Testis (tissue), 3 donors: ENCODE measurements around the gene ZSWIM6. TPM values are rescaled to one million over a fixed set of nuclear protein-coding genes. Genes with fewer than 3 reads are reported as not detected.

Source experiments
- DNase-seq: peaks from one replicate; pipeline ENCODE4 v3.0.0-alpha.2; 2019
- H3K27ac ChIP-seq, 2 donors: fragments of 200-600 bp; sonication (generic); one replicate each; pipeline ENCODE4 v1.5.1; 2019
- H3K27me3 ChIP-seq: fragments of 200-600 bp; sonication (generic); one replicate; pipeline ENCODE4 v1.5.1; 2019
- H3K36me3 ChIP-seq: fragments of 200-600 bp; sonication (generic); one replicate; pipeline ENCODE4 v1.5.1; 2017; ENCODE audit warnings: low read depth; ENCODE audit errors: missing control alignments
- H3K4me1 ChIP-seq: fragments of 200-600 bp; sonication (generic); one replicate; pipeline ENCODE4 v1.5.1; 2019
- H3K4me3 ChIP-seq, 2 donors: fragments of 200-600 bp; sonication (generic); one replicate each; pipeline ENCODE4 v1.5.1; 2017 to 2019
- H3K9me3 ChIP-seq: fragments of 200-600 bp; sonication (generic); one replicate; pipeline ENCODE4 v1.5.1; 2017
- POLR2A ChIP-seq: fragments of 450-650 bp; IDR thresholded peaks from one replicate; pipeline ENCODE4 v1.6.1; 2017; ENCODE audit warnings: antibody characterized with exemption, mild to moderate bottlenecking, moderate library complexity
- WGBS, 2 donors: methylation state at CpG; one replicate each; pipeline ENCODE4 v1.1.5; 2018; 5-methylcytosine and 5-hydroxymethylcytosine counted together
- intact Hi-C: fragments of 100-400 bp; cut with DNase I; formaldehyde crosslinking; loops from one replicate; pipeline ENCODE4 v1.15.1; 2023; ENCODE audit warnings: low total_unique reads
- polyA plus RNA-seq: library from polyadenylated mRNA; stranded (reverse); fragments of 350-450 nt; fragmentation: Illumina TruSeq; extraction: RNeasy Lipid Tissue Mini Kit (QIAGEN cat#74804); gene quantifications from one replicate; pipeline ENCODE4 v1.2.3, GENCODE V29; 2014; ENCODE audit warnings: low read depth, low replicate concordance; ENCODE audit not compliant: insufficient read depth
- total RNA-seq, 2 donors: library from RNA; depleted of rRNA; stranded (reverse); fragments of >200 nt; gene quantifications; one replicate each; pipeline ENCODE4 v1.2.3, GENCODE V29; 2016
- TF ChIP-seq, protein P1 (sequence below), 3 experiments: fragments of 450-650 bp in 2 of 3; fragments of 200-600 bp in 1 of 3; sonication (generic) in 1 of 3; IDR thresholded peaks; one replicate each; pipeline ENCODE4 v1.5.1; 2016 to 2019; ENCODE audit warnings: antibody characterized with exemption in 3 of 3, mild to moderate bottlenecking in 2 of 3, moderate library complexity in 1 of 3

The ZSWIM6 gene
- total and polyA plus RNA-seq, 3 donors from 2014 or later = 14.6 to 18.0 (median 16.5) TPM

- H3K27me3 ChIP-seq = no peaks in the 10 kb centered on the region
- intact Hi-C loops = no loop called here
- TF ChIP-seq POLR2A = no peak
- TF ChIP-seq, protein P1, sequence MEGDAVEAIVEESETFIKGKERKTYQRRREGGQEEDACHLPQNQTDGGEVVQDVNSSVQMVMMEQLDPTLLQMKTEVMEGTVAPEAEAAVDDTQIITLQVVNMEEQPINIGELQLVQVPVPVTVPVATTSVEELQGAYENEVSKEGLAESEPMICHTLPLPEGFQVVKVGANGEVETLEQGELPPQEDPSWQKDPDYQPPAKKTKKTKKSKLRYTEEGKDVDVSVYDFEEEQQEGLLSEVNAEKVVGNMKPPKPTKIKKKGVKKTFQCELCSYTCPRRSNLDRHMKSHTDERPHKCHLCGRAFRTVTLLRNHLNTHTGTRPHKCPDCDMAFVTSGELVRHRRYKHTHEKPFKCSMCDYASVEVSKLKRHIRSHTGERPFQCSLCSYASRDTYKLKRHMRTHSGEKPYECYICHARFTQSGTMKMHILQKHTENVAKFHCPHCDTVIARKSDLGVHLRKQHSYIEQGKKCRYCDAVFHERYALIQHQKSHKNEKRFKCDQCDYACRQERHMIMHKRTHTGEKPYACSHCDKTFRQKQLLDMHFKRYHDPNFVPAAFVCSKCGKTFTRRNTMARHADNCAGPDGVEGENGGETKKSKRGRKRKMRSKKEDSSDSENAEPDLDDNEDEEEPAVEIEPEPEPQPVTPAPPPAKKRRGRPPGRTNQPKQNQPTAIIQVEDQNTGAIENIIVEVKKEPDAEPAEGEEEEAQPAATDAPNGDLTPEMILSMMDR (IDR thresholded peaks at IDR 0.05) = no peak
- no peak overlapping the region for H3K4me3 ChIP-seq
- no peak overlapping the region for H3K27ac ChIP-seq
- no peaks in the 10 kb centered on the region for H3K9me3 ChIP-seq
- H3K4me1 ChIP-seq = no peaks in the 10 kb centered on the region
- DNase-seq = no peak
- H3K36me3 ChIP-seq = no peaks in the 10 kb centered on the region
Measured at GRCh38 chr5:61505281-61505680, 173.2 kb downstream of the ZSWIM6 start.

GRCh38 chr5:61507232-61507631 is 175.2 kb downstream of the ZSWIM6 start:
- intact Hi-C loops = no loop called here
- Histone ChIP-seq H3K27me3 (no peaks in the 10 kb centered on the region), H3K4me3 (no peak overlapping the region), H3K9me3 (no peaks in the 10 kb centered on the region), H3K36me3 (no peaks in the 10 kb centered on the region), H3K4me1 (no peaks in the 10 kb centered on the region), H3K27ac (no peak overlapping the region)
- no peak for TF ChIP-seq POLR2A
- TF ChIP-seq, protein P1 (IDR thresholded peaks at IDR 0.05) = no peak
- DNase-seq = no peak

GRCh38 chr5:61516946-61517345 is 184.9 kb downstream of the ZSWIM6 start:
- H3K27ac ChIP-seq = no peak overlapping the region
- H3K4me3 ChIP-seq = no peak overlapping the region
- H3K4me1 ChIP-seq = no peaks in the 10 kb centered on the region
- 92 to 97% methylated on average over 2 of the region's 2 CpGs for WGBS, 2 donors
- H3K36me3 ChIP-seq = no peaks in the 10 kb centered on the region
- H3K27me3 ChIP-seq = no peaks in the 10 kb centered on the region
- H3K9me3 ChIP-seq = no peaks in the 10 kb centered on the region
- intact Hi-C loops = no loop called here
- no peak for TF ChIP-seq POLR2A
- TF ChIP-seq, protein P1 (IDR thresholded peaks at IDR 0.05) = no peak
- DNase-seq = no peak

- no peak overlapping the region for H3K27ac ChIP-seq
- H3K27me3 ChIP-seq = no peaks in the 10 kb centered on the region
- no peaks in the 10 kb centered on the region for H3K36me3 ChIP-seq
- 85 to 93% methylated on average over 7 of the region's 7 CpGs for WGBS, 2 donors
- H3K4me3 ChIP-seq = no peak overlapping the region
- no peak for DNase-seq
- intact Hi-C loops = no loop called here
- no peaks in the 10 kb centered on the region for H3K4me1 ChIP-seq
- TF ChIP-seq POLR2A = no peak
- H3K9me3 ChIP-seq = no peaks in the 10 kb centered on the region
Measured at GRCh38 chr5:61519728-61520277, 187.7 kb downstream of the ZSWIM6 start.

DNA sequence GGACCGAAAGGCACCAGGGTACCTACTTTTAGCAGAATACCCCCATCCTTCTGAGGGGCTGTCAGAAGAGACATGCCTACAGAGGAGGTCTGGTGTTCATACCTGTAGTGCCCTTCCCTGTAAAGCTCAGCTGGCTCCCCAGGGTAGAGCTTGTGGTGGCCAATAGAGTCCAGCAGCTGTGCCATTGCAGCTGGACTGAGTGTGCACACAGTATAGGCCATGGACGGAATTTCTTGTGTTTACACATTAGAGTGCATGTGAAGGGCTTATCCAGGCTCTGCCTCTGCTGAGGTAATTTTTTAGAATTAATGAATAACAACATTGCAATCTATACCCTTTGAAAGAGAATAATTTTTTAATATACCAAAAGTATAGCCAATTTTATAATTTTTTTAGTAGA is 191.0 kb downstream of the ZSWIM6 start:
- Histone ChIP-seq H3K27ac (no peak overlapping the region), H3K9me3 (no peaks in the 10 kb centered on the region), H3K27me3 (no peaks in the 10 kb centered on the region), H3K4me1 (no peaks in the 10 kb centered on the region), H3K4me3 (no peak overlapping the region), H3K36me3 (no peaks in the 10 kb centered on the region)
- TF ChIP-seq, protein P1 (IDR thresholded peaks at IDR 0.05) = no peak
- TF ChIP-seq POLR2A = no peak
- DNase-seq = no peak
- 94 to 98% methylated on average over 2 of the region's 2 CpGs for WGBS, 2 donors
- intact Hi-C loops = no loop called here
